Measurements from ENCODE around the gene C16orf95. TPM values are rescaled to one million over a fixed set of nuclear protein-coding genes. Genes with fewer than 3 reads are reported as not detected.

The C16orf95 gene
- total and polyA plus RNA-seq, 2 of the 4 experiments (the other 2 are of a cell fraction) = 2.0 to 4.7 TPM

GRCh38 chr16:87339086-87339723 is 22.0 kb upstream of the C16orf95 start:
- Histone ChIP-seq H3K9me1 (ENCODE audit: insufficient read depth, low read length) (peaks cover 3% of the 10 kb centered on the region; the same call in 1 of the 2 replicates), H2AFZ (replicated peaks; ENCODE audit: low read length, poor library complexity) (no peak overlapping the region), H3K23ac (ENCODE audit: low read depth, low read length) (no peak overlapping the region), H3K56ac (ENCODE audit: extremely low read depth, insufficient read depth, low read length) (no peak overlapping the region), H2AK5ac (ENCODE audit: low read depth, low read length) (no peak overlapping the region), H4K5ac (ENCODE audit: low read depth, low read length) (no peak overlapping the region), H3K4ac (ENCODE audit: low read depth, low read length) (no peak overlapping the region), H3K18ac (ENCODE audit: low read depth, low read length) (no peak overlapping the region), H3K27me3 (ENCODE audit: control insufficient read depth, insufficient read depth, low read length) (no peaks in the 10 kb centered on the region), H2BK20ac (ENCODE audit: low read depth, low read length) (no peak overlapping the region), H2AK9ac (replicated peaks; ENCODE audit: low read depth, low read length, poor library complexity) (no peak overlapping the region), H3K4me1 (ENCODE audit: control insufficient read depth, insufficient read depth, low read length) (no peaks in the 10 kb centered on the region), H2BK15ac (ENCODE audit: low read depth, low read length) (no peak overlapping the region), H3K14ac (replicated peaks; ENCODE audit: low read depth, low read length) (no peak overlapping the region), H2BK120ac (ENCODE audit: low read depth, low read length) (no peak overlapping the region), H4K20me1 (ENCODE audit: insufficient read depth, low read length) (peaks cover 9% of the 10 kb centered on the region; the same call in 1 of the 2 replicates), H3K79me1 (ENCODE audit: low read depth in 1 of 2, low read length in 2 of 2) (peaks cover 3 to 38% of the 10 kb centered on the region in 2 experiments; a peak in 3 of 4 replicates), H3K9ac (ENCODE audit: low read depth, low read length) (no peak overlapping the region), H4K8ac (ENCODE audit: low read depth in 2 of 2, low read length in 2 of 2) (no peak overlapping the region), H2BK5ac (ENCODE audit: low read depth, low read length, poor library complexity, severe bottlenecking) (no peak overlapping the region), H3K27ac (ENCODE audit: insufficient read depth, low read length) (no peak overlapping the region), H3K4me3 (ENCODE audit: insufficient read depth, low read depth, low read length) (no peak overlapping the region), H3K36me3 (ENCODE audit: control insufficient read depth, insufficient read depth, low read length) (peaks cover 36% of the 10 kb centered on the region), H3K4me2 (ENCODE audit: low read depth, low read length) (no peak overlapping the region), H3K9me3 (ENCODE audit: control insufficient read depth, insufficient read depth, low read length) (no peaks in the 10 kb centered on the region), H4K91ac (ENCODE audit: insufficient read depth, low read depth, low read length) (no peak overlapping the region)
- in situ Hi-C loops (cut with MboI; ENCODE audit: low sequenced_read_pairs) = no loop called here
- intact Hi-C loops (cut with micrococcal nuclease) = no loop called here
- ATAC-seq (ENCODE audit: low read depth) (no peak), DNase-seq (no peak)
- no TSS peak for BruUV-seq (replicated peaks)
- no peak for TF ChIP-seq FOS (IDR thresholded peaks at IDR 0.05; ENCODE audit: low read depth, low read length)
- no peak for TF ChIP-seq CTCF (conservative IDR thresholded peaks at IDR 0.05; ENCODE audit: low read depth, low read length)
- TF ChIP-seq USF2 (IDR thresholded peaks at IDR 0.05; ENCODE audit: low read depth, low read length) = no peak
- no peak for TF ChIP-seq BHLHE40 (IDR thresholded peaks at IDR 0.05; ENCODE audit: low read depth, low read length)
- no peak for TF ChIP-seq RAD21 (IDR thresholded peaks at IDR 0.05; ENCODE audit: low read length)
- TF ChIP-seq MAFK (IDR thresholded peaks at IDR 0.05; ENCODE audit: low read depth, low read length) = no peak
- TF ChIP-seq RFX5 (IDR thresholded peaks at IDR 0.05; ENCODE audit: low read depth, low read length) = no peak
- TF ChIP-seq CEBPB (IDR thresholded peaks at IDR 0.05; ENCODE audit: low read depth, low read length) = no peak
- TF ChIP-seq CHD1 (IDR thresholded peaks at IDR 0.05; ENCODE audit: low read depth, low read length) = no peak
- TF ChIP-seq RCOR1 (IDR thresholded peaks at IDR 0.05; ENCODE audit: insufficient replicate concordance, low read length) = no peak
- TF ChIP-seq SMC3 (IDR thresholded peaks at IDR 0.05; ENCODE audit: low read depth, low read length) = no peak
- TF ChIP-seq POLR2A (IDR thresholded peaks at IDR 0.05; ENCODE audit: low read depth, low read length) = no peak
- TF ChIP-seq ELK1 (IDR thresholded peaks at IDR 0.05; ENCODE audit: borderline replicate concordance, low read depth, low read length) = no peak
- TF ChIP-seq NFE2L2 (IDR thresholded peaks at IDR 0.05; ENCODE audit: low read depth, low read length) = no peak
- no peak for TF ChIP-seq MXI1 (IDR thresholded peaks at IDR 0.05; ENCODE audit: borderline replicate concordance, low read depth, low read length)
- no peak for TF ChIP-seq MAZ (IDR thresholded peaks at IDR 0.05; ENCODE audit: borderline replicate concordance, low read depth, low read length)
- POLR2A ChIA-PET (ENCODE audit: unreplicated experiment) = no interaction called here
- CTCF ChIA-PET = no interaction called here
- 93% methylated on average over 5 of the region's 17 CpGs; no CpG with 5 or more reads in 1 of the 2 experiments for WGBS, 2 experiments (ENCODE audit: extremely low coverage in 2 of 2, insufficient read length in 1 of 2)
- dilution Hi-C loops (cut with HindIII; ENCODE audit: low sequenced_read_pairs, unreplicated experiment) = no loop called here

All from IMR-90 (cell line).